HG03025 (cell line): ENCODE measurements around the gene ATG4B.
A peak's percentile ranks its signal among the peaks of the same experiment; 100 is the strongest.

ENCODE experiments used
- ATAC-seq: cut with Tn5 transposase; IDR thresholded peaks from one replicate; pipeline ENCODE4 v1.9.1; 2021; ENCODE audit warnings: mild to moderate bottlenecking, moderate library complexity; ENCODE audit not compliant: unreplicated experiment, low FRiP score

Gene ATG4B

GRCh38 chr2:241680827-241681599 is 43.5 kb downstream of the ATG4B start:
- no peak for ATAC-seq

- peak; percentile 17 for ATAC-seq
Observed at GRCh38 chr2:241686324-241686649, 48.8 kb downstream of the ATG4B start.

- ATAC-seq: peak; percentile 90
Observed at GRCh38 chr2:241686650-241687425, 49.3 kb downstream of the ATG4B start, which contains the start of gene DTYMK. Gene DTYMK (minus strand): TSS chr2:241686815. CDS start chr2:241686783, 32 bp downstream.

- ATAC-seq: no peak
Observed at GRCh38 chr2:241689306-241689705, 51.8 kb downstream of the ATG4B start.

GRCh38 chr2:241690202-241690717 is 52.8 kb downstream of the ATG4B start:
- no peak for ATAC-seq

GRCh38 chr2:241692448-241692847 is 55.0 kb downstream of the ATG4B start:
- no peak for ATAC-seq

GRCh38 chr2:241695651-241696050 is 58.2 kb downstream of the ATG4B start:
- ATAC-seq: no peak

- no peak for ATAC-seq
Observed at GRCh38 chr2:241701149-241701398, 63.6 kb downstream of the ATG4B start.

- peak; percentile 56 for ATAC-seq
Observed at GRCh38 chr2:241701399-241702154, 64.1 kb downstream of the ATG4B start, which contains the start of gene ING5. Gene ING5 (plus strand): TSS chr2:241702039. CDS start chr2:241702066, 27 bp downstream.

GRCh38 chr2:241702155-241703031 is 64.9 kb downstream of the ATG4B start:
- ATAC-seq: peak; percentile 63

GRCh38 chr2:241703032-241703604 is 65.6 kb downstream of the ATG4B start:
- ATAC-seq: no peak

- ATAC-seq: no peak
Observed at GRCh38 chr2:241706537-241706936, 69.0 kb downstream of the ATG4B start.

GRCh38 chr2:241708879-241709278 is 71.4 kb downstream of the ATG4B start:
- no peak for ATAC-seq

- ATAC-seq: no peak
Observed at GRCh38 chr2:241719093-241719492, 81.6 kb downstream of the ATG4B start.

GRCh38 chr2:241720099-241720498 is 82.6 kb downstream of the ATG4B start:
- ATAC-seq: no peak

GRCh38 chr2:241720560-241720959 is 83.1 kb downstream of the ATG4B start:
- ATAC-seq: no peak

- no peak for ATAC-seq
Observed at GRCh38 chr2:241721852-241722251, 84.4 kb downstream of the ATG4B start.

GRCh38 chr2:241722896-241723454 is 85.5 kb downstream of the ATG4B start:
- ATAC-seq: no peak
